RWPE1 (cell line): ENCODE results near the gene TET1.

Experiments used
- CTCF ChIA-PET: fragments of 350-600 bp; sonication (Branson Sonifier 250); formaldehyde crosslinking; extraction: SDS; loops from one replicate; lab custom pipeline; 2021; lab: Yijun Ruan, JAX
- POLR2A ChIA-PET: fragments of 400-600 bp; formaldehyde crosslinking; extraction: SDS; loops from one replicate; lab custom pipeline; 2020; ENCODE audit warnings: antibody characterized with exemption; ENCODE audit not compliant: low non-redundant PET; lab: Yijun Ruan, JAX
- DNase-seq: peaks from one replicate; pipeline ENCODE4 v3.0.0; 2012; ENCODE audit warnings: low spot score
- H3K27ac ChIP-seq: fragments of 450-650 bp; 2 replicates; pipeline ENCODE4 v1.5.1; 2017
- CTCF ChIP-seq: fragments of 450-650 bp; conservative IDR thresholded peaks from 2 replicates; pipeline ENCODE4 v1.5.1; 2017; ENCODE audit warnings: low read depth, mild to moderate bottlenecking

Gene TET1

GRCh38 chr10:68647672-68648341 lies 87.7 kb downstream of the TET1 start:
- DNase-seq = peak; percentile 84
- TF ChIP-seq CTCF = no peak
- no peak overlapping the region; the same call in 1 of the 2 replicates for H3K27ac ChIP-seq
- ChIA-PET CTCF (interaction anchor here (0.6 to 1.0 kb wide), 3 partner anchors 9 to 312 kb away, joined by 3 to 8 read pairs (median 3); no protein-coding TSS in a partner anchor), POLR2A (no interaction called here)

DNA sequence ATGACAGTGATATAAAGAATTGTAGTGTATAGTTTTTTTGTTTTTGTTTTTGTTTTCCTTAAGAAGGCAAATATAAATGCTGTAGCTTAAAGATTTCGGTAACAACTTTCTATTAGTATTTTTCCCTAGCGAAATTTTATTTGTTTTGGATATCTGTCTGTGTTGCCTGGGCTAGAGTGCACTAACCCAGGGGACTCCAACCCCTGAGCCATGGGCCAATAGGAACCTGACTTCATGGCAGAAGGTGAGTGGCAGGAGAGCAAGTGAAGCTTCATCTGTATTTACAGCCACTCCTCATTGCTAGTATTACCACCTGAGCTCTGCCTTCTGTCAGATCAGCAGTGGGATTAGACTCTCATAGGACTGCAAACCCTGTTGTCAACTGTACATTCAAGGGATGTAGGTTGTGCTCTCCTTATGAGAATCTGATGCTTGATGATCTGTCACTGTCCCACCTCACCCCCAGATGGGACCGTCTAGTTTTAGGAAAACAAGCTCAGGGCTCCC lies 95.5 kb downstream of the TET1 start:
- no peak for DNase-seq
- H3K27ac ChIP-seq = no peak overlapping the region
- TF ChIP-seq CTCF = no peak
- CTCF ChIA-PET = interaction anchor here (0.6 kb wide), 2 partner anchors 11 to 66 kb away, joined by 3 read pairs; no protein-coding TSS in a partner anchor
- POLR2A ChIA-PET = no interaction called here

GRCh38 chr10:68665841-68666240 lies 105.7 kb downstream of the TET1 start:
- CTCF ChIA-PET = no interaction called here
- POLR2A ChIA-PET = no interaction called here
- no peak overlapping the region for H3K27ac ChIP-seq
- no peak for DNase-seq
- no peak for TF ChIP-seq CTCF

DNA sequence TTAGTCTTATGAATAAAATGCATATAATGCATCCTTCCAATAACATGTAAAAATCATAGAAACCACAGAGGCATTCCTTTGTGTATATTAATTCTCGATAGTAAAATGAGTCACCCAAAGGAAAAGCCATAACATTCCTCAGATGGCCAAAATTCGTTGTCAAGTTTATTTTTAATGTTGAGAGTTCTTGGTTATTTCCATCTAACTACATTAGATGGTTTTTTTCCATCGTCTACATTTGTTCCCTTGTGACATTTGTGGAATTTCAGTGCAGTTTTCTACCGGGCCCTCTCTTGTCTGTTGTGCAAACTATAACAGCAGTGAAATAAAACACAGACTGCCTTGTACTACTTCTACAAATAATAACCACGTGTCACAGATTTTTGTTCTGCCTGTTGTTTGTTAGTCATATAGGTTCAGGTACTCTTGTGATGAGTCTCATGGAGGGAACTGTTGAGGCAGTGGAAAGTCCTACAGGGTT lies 106.2 kb downstream of the TET1 start:
- CTCF ChIA-PET = no interaction called here
- no peak for TF ChIP-seq CTCF
- H3K27ac ChIP-seq = no peak overlapping the region
- POLR2A ChIA-PET = no interaction called here
- DNase-seq = peak; percentile 87

- ChIA-PET CTCF (no interaction called here), POLR2A (no interaction called here)
- H3K27ac ChIP-seq = no peak overlapping the region
- DNase-seq = no peak
- no peak for TF ChIP-seq CTCF
Observed at GRCh38 chr10:68668231-68668630, 108.1 kb downstream of the TET1 start.

GRCh38 chr10:68668972-68669371 lies 108.8 kb downstream of the TET1 start:
- CTCF ChIA-PET = interaction anchor here (0.6 kb wide), 1 partner anchor 18 kb away, joined by 3 read pairs; no protein-coding TSS in a partner anchor
- H3K27ac ChIP-seq = no peak overlapping the region
- DNase-seq = no peak
- POLR2A ChIA-PET = no interaction called here
- TF ChIP-seq CTCF = no peak
